ENCODE data around the gene RGS9.

- no peak for TF ChIP-seq CTCF (IDR thresholded peaks at IDR 0.05; ENCODE audit: insufficient read depth, low read length)
- no peak for TF ChIP-seq GABPA (IDR thresholded peaks at IDR 0.05; ENCODE audit: low read depth)
Observed at GRCh38 chr17:65270499-65271253, 133.5 kb downstream of the RGS9 start.

Measured in HL-60 (cell line).